ENCODE measurements around the gene PCDH7.

DNA sequence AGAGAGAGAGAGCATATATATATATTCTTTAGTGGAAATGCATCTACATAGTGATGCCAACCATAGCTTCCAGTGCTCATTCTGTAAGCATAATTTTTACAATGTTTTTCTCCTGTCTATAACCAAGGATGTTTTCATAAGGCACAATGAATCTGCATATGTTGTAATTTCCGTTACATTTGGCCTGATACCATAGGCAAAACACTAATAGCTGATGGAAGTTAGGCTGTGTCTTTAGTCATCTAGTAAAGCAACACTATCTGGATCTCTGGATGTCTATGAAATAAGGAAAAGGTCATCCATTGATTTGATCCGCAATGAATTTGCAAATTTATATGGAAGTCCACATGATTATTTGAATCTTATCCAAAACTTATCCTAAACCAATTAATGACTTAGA, 8.1 kb downstream of the PCDH7 start:
- TF ChIP-seq POLR2A (IDR thresholded peaks at IDR 0.05; ENCODE audit: low read length) (no peak), GATA1 (IDR thresholded peaks at IDR 0.05; ENCODE audit: low read depth, low read length) (no peak)

Data from erythroblast (primary cell).